SK-N-SH (cell line): ENCODE results near the gene KCNAB1. TPM values are rescaled to one million over a fixed set of nuclear protein-coding genes. Genes with fewer than 3 reads are reported as not detected.

Experiments used
- CTCF ChIA-PET: fragments of 300-600, 350-600 bp; formaldehyde crosslinking; extraction: SDS; loops from one replicate; lab custom pipeline; 2021; lab: Yijun Ruan, JAX
- POLR2A ChIA-PET: fragments of 350-600 bp; sonication (Branson Sonifier 250); formaldehyde crosslinking; extraction: SDS; loops from one replicate; lab custom pipeline; 2020; ENCODE audit warnings: antibody characterized with exemption, inconsistent platforms; lab: Yijun Ruan, JAX
- DNase-seq: peaks from one replicate; pipeline ENCODE4 v3.0.0; 2012
- H2AFZ ChIP-seq: fragments of 200-600 bp; sonication (generic); 2 replicates; pipeline ENCODE4 v1.8.1; 2016; ENCODE audit warnings: antibody characterized with exemption, mild to moderate bottlenecking, low read depth
- H3F3A ChIP-seq: fragments of 200-600 bp; sonication (generic); replicated peaks from 2 replicates; pipeline ENCODE3; 2016; ENCODE audit warnings: antibody characterized with exemption, mild to moderate bottlenecking; ENCODE audit not compliant: insufficient read depth
- H3K27ac ChIP-seq, 2 experiments: fragments of 200-500 bp in 1 of 2; fragments of 200-600 bp in 1 of 2; sonication (Bioruptor generic) in 1 of 2; sonication (generic), shearing (Covaris generic) in 1 of 2; 2 replicates each; pipeline versions ENCODE4 v1.5.1 to v1.6.1; 2014 to 2016; ENCODE audit warnings: low read depth in 2 of 2, inconsistent platforms in 1 of 2, low read length in 1 of 2, mild to moderate bottlenecking in 1 of 2, mixed read lengths in 1 of 2
- H3K27me3 ChIP-seq: fragments of 200-600 bp; sonication (generic), shearing (Covaris generic); 2 replicates; pipeline ENCODE4 v1.6.1; 2016; ENCODE audit warnings: mixed run types; ENCODE audit not compliant: insufficient read depth
- H3K36me3 ChIP-seq, 2 experiments: fragments of 200-500 bp in 1 of 2; fragments of 200-600 bp in 1 of 2; sonication (Bioruptor generic) in 1 of 2; sonication (generic) in 1 of 2; replicated peaks in 1 of 2; 2 replicates each; pipeline versions ENCODE3 to v1.5.1; 2014 to 2016; ENCODE audit warnings: low read length in 1 of 2, mild to moderate bottlenecking in 1 of 2; ENCODE audit not compliant: insufficient read depth in 2 of 2, control insufficient read depth in 1 of 2
- H3K4me1 ChIP-seq, 2 experiments: fragments of 200-500 bp in 1 of 2; fragments of 200-600 bp in 1 of 2; sonication (Bioruptor generic) in 1 of 2; sonication (generic), shearing (Covaris generic) in 1 of 2; 2 replicates each; pipeline versions ENCODE4 v1.5.1 to v1.6.1; 2014 to 2016; ENCODE audit warnings: low read depth in 1 of 2, low read length in 1 of 2, mixed run types in 1 of 2; ENCODE audit not compliant: insufficient read depth in 2 of 2, control insufficient read depth in 1 of 2
- H3K4me2 ChIP-seq: fragments of 200-600 bp; sonication (generic), shearing (Covaris generic); 2 replicates; pipeline ENCODE4 v1.6.1; 2017; ENCODE audit warnings: mixed run types
- H3K4me3 ChIP-seq, 2 experiments: fragments of 200-500 bp in 1 of 2; fragments of 200-600 bp in 1 of 2; sonication (Bioruptor generic) in 1 of 2; sonication (generic), shearing (Covaris generic) in 1 of 2; 2 replicates each; pipeline versions ENCODE4 v1.5.1 to v1.8.1; 2014 to 2016; ENCODE audit warnings: low read depth in 2 of 2, inconsistent platforms in 1 of 2, low read length in 1 of 2, mild to moderate bottlenecking in 1 of 2, mixed read lengths in 1 of 2, moderate library complexity in 1 of 2
- H3K79me2 ChIP-seq: fragments of 200-600 bp; sonication (generic); 2 replicates; pipeline ENCODE4 v1.8.1; 2017; ENCODE audit warnings: mild to moderate bottlenecking; ENCODE audit not compliant: insufficient read depth
- H3K9ac ChIP-seq: fragments of 200-600 bp; sonication (generic); 2 replicates; pipeline ENCODE4 v1.6.1; 2017; ENCODE audit warnings: mixed run types
- H3K9me2 ChIP-seq: fragments of 200-600 bp; sonication (generic); 2 replicates; pipeline ENCODE4 v1.6.1; 2017; ENCODE audit warnings: mixed run types
- H3K9me3 ChIP-seq: fragments of 200-600 bp; sonication (generic); 2 replicates; pipeline ENCODE4 v1.6.1; 2017; ENCODE audit warnings: mixed run types, mild to moderate bottlenecking, moderate library complexity
- H4K20me1 ChIP-seq: fragments of 200-600 bp; sonication (generic); 2 replicates; pipeline ENCODE4 v1.6.1; 2017; ENCODE audit warnings: mild to moderate bottlenecking, mixed run types; ENCODE audit not compliant: insufficient read depth
- EP300 ChIP-seq, 2 experiments: IDR thresholded peaks; 2 replicates each; pipeline versions ENCODE4 v1.4.0 to v1.6.1; 2012; ENCODE audit warnings: borderline replicate concordance in 1 of 2, low read depth in 1 of 2, low read length in 1 of 2
- EZH2phosphoT487 ChIP-seq: fragments of 200-600 bp; sonication (generic); IDR thresholded peaks from 2 replicates; pipeline ENCODE4 v1.6.1; 2017; ENCODE audit warnings: low read depth, mixed run types, mild to moderate bottlenecking, antibody characterized with exemption, moderate library complexity, borderline replicate concordance
- NFIC ChIP-seq: IDR thresholded peaks from 2 replicates; pipeline ENCODE4 v1.4.0; 2012; ENCODE audit warnings: borderline replicate concordance
- YY1 ChIP-seq: IDR thresholded peaks from 2 replicates; pipeline ENCODE4 v1.4.0; 2012; ENCODE audit warnings: low read depth, mild to moderate bottlenecking
- WGBS: methylation state at CpG from one replicate; pipeline ENCODE4 v1.1.6; 2017; ENCODE audit warnings: low lambda C conversion rate; 5-methylcytosine and 5-hydroxymethylcytosine counted together
- polyA plus RNA-seq, 3 experiments: library from polyadenylated mRNA; depleted of rRNA; stranded (reverse); fragments of >200 nt; gene quantifications; 2 replicates each; pipeline ENCODE4 v1.2.3, GENCODE V29; 2012
- TF ChIP-seq, protein P1 (sequence below): IDR thresholded peaks from 2 replicates; pipeline ENCODE4 v1.6.1; 2012; ENCODE audit warnings: mild to moderate bottlenecking, low read depth, low read length, moderate library complexity
- TF ChIP-seq, protein P2 (sequence below): fragments of 200-600 bp; sonication (generic); IDR thresholded peaks from 2 replicates; pipeline ENCODE4 v1.6.1; 2017; ENCODE audit warnings: antibody characterized with exemption, mild to moderate bottlenecking, moderate library complexity
- TF ChIP-seq, protein P3 (sequence below): fragments of 150-350 bp; IDR thresholded peaks from 2 replicates; pipeline ENCODE4 v1.6.1; 2017; ENCODE audit warnings: antibody characterized with exemption, low read length, low read depth, borderline replicate concordance
- TF ChIP-seq, protein P4 (sequence below): fragments of 150-350 bp; IDR thresholded peaks from 2 replicates; pipeline ENCODE4 v1.6.1; 2016; ENCODE audit warnings: mild to moderate bottlenecking, low read depth, low read length
- TF ChIP-seq, protein P5 (sequence below): IDR thresholded peaks from 2 replicates; pipeline ENCODE4 v1.4.0; 2012; ENCODE audit warnings: low read depth, borderline replicate concordance

KCNAB1 gene
- polyA plus RNA-seq, 1 of the 3 experiments (the other 2 are of a cell fraction), result 82.1 TPM

DNA sequence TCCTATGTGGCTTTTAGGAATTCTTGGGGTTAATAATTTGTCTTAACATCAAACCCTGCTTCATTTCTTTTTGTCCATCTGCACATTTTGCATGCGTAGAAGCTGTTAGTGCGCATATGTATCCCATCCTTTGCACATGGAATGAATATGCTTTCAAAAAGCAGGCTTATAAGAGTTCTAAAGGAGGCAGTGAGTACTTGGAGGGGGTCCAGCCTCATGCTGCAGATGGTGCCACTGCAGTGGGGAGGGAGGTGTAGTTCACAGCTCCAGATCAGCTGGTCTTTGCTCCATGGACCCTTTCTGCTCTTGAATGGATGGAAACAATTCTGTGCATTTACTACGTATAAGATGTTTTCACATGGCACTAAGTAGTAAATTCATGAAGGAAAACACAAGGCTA, 455.3 kb downstream of the KCNAB1 start:
- no peak overlapping the region for H2AFZ ChIP-seq
- no peak overlapping the region for H3K4me3 ChIP-seq
- H3K27me3 ChIP-seq, result no peaks in the 10 kb centered on the region
- no peak overlapping the region for H3K9ac ChIP-seq
- CTCF ChIA-PET, result no interaction called here
- no peaks in the 10 kb centered on the region for H3K4me1 ChIP-seq
- H3K9me3 ChIP-seq, result no peaks in the 10 kb centered on the region
- H3F3A ChIP-seq, result no peaks in the 10 kb centered on the region
- no peak for DNase-seq
- no peak for TF ChIP-seq EZH2phosphoT487
- TF ChIP-seq, protein P1, sequence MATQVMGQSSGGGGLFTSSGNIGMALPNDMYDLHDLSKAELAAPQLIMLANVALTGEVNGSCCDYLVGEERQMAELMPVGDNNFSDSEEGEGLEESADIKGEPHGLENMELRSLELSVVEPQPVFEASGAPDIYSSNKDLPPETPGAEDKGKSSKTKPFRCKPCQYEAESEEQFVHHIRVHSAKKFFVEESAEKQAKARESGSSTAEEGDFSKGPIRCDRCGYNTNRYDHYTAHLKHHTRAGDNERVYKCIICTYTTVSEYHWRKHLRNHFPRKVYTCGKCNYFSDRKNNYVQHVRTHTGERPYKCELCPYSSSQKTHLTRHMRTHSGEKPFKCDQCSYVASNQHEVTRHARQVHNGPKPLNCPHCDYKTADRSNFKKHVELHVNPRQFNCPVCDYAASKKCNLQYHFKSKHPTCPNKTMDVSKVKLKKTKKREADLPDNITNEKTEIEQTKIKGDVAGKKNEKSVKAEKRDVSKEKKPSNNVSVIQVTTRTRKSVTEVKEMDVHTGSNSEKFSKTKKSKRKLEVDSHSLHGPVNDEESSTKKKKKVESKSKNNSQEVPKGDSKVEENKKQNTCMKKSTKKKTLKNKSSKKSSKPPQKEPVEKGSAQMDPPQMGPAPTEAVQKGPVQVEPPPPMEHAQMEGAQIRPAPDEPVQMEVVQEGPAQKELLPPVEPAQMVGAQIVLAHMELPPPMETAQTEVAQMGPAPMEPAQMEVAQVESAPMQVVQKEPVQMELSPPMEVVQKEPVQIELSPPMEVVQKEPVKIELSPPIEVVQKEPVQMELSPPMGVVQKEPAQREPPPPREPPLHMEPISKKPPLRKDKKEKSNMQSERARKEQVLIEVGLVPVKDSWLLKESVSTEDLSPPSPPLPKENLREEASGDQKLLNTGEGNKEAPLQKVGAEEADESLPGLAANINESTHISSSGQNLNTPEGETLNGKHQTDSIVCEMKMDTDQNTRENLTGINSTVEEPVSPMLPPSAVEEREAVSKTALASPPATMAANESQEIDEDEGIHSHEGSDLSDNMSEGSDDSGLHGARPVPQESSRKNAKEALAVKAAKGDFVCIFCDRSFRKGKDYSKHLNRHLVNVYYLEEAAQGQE, result no peak
- TF ChIP-seq, protein P2, sequence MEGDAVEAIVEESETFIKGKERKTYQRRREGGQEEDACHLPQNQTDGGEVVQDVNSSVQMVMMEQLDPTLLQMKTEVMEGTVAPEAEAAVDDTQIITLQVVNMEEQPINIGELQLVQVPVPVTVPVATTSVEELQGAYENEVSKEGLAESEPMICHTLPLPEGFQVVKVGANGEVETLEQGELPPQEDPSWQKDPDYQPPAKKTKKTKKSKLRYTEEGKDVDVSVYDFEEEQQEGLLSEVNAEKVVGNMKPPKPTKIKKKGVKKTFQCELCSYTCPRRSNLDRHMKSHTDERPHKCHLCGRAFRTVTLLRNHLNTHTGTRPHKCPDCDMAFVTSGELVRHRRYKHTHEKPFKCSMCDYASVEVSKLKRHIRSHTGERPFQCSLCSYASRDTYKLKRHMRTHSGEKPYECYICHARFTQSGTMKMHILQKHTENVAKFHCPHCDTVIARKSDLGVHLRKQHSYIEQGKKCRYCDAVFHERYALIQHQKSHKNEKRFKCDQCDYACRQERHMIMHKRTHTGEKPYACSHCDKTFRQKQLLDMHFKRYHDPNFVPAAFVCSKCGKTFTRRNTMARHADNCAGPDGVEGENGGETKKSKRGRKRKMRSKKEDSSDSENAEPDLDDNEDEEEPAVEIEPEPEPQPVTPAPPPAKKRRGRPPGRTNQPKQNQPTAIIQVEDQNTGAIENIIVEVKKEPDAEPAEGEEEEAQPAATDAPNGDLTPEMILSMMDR, result no peak
- no peak for TF ChIP-seq NFIC
- TF ChIP-seq, protein P3, sequence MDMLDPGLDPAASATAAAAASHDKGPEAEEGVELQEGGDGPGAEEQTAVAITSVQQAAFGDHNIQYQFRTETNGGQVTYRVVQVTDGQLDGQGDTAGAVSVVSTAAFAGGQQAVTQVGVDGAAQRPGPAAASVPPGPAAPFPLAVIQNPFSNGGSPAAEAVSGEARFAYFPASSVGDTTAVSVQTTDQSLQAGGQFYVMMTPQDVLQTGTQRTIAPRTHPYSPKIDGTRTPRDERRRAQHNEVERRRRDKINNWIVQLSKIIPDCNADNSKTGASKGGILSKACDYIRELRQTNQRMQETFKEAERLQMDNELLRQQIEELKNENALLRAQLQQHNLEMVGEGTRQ, result no peak
- TF ChIP-seq, protein P4, sequence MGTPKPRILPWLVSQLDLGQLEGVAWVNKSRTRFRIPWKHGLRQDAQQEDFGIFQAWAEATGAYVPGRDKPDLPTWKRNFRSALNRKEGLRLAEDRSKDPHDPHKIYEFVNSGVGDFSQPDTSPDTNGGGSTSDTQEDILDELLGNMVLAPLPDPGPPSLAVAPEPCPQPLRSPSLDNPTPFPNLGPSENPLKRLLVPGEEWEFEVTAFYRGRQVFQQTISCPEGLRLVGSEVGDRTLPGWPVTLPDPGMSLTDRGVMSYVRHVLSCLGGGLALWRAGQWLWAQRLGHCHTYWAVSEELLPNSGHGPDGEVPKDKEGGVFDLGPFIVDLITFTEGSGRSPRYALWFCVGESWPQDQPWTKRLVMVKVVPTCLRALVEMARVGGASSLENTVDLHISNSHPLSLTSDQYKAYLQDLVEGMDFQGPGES, result no peak
- TF ChIP-seq EP300 (IDR thresholded peaks at IDR 0.05; ENCODE audit: borderline replicate concordance in 1 of 2, low read depth in 1 of 2, low read length in 1 of 2), result no peak
- TF ChIP-seq, protein P5, sequence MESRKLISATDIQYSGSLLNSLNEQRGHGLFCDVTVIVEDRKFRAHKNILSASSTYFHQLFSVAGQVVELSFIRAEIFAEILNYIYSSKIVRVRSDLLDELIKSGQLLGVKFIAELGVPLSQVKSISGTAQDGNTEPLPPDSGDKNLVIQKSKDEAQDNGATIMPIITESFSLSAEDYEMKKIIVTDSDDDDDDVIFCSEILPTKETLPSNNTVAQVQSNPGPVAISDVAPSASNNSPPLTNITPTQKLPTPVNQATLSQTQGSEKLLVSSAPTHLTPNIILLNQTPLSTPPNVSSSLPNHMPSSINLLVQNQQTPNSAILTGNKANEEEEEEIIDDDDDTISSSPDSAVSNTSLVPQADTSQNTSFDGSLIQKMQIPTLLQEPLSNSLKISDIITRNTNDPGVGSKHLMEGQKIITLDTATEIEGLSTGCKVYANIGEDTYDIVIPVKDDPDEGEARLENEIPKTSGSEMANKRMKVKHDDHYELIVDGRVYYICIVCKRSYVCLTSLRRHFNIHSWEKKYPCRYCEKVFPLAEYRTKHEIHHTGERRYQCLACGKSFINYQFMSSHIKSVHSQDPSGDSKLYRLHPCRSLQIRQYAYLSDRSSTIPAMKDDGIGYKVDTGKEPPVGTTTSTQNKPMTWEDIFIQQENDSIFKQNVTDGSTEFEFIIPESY, result no peak
- no peak for TF ChIP-seq YY1
- no peak overlapping the region for H3K27ac ChIP-seq
- H3K79me2 ChIP-seq, result no peaks in the 10 kb centered on the region
- H3K4me2 ChIP-seq, result no peak overlapping the region
- no peaks in the 10 kb centered on the region for H3K36me3 ChIP-seq
- H4K20me1 ChIP-seq, result no peaks in the 10 kb centered on the region
- H3K9me2 ChIP-seq, result no peaks in the 10 kb centered on the region
- POLR2A ChIA-PET, result no interaction called here
- 89% methylated on average over 3 of the region's 3 CpGs for WGBS
